Right lobe of liver (tissue), 6 donors: Measurements from ENCODE around the gene UAP1L1. TPM values are rescaled to one million over a fixed set of nuclear protein-coding genes. Genes with fewer than 3 reads are reported as not detected.

Source experiments
- ATAC-seq, 4 donors: fragments of 200-7000 bp; cut with Tn5 transposase; one replicate each; pipeline ENCODE4 v1.9.1; 2020; ENCODE audit warnings: mild to moderate bottlenecking in 4 of 4, moderate library complexity in 4 of 4
- DNase-seq, 3 donors: peaks; one replicate each; pipeline ENCODE4 v3.0.0-alpha.2; 2020
- H3K27ac ChIP-seq, 3 donors: fragments of 200-600 bp; one replicate each; pipeline ENCODE4 v1.8.0; 2022
- H3K27me3 ChIP-seq, 2 donors: fragments of 200-600 bp; one replicate each; pipeline ENCODE4 v1.8.0; 2022
- H3K36me3 ChIP-seq, 4 donors: fragments of 200-600 bp; sonication (generic) in 1 of 4; one replicate each; pipeline versions ENCODE4 v1.5.1 to v1.8.0; 2017 to 2022; ENCODE audit warnings: control low read depth in 1 of 4
- H3K4me1 ChIP-seq, 4 donors: fragments of 200-600 bp; sonication (generic) in 1 of 4; one replicate each; pipeline versions ENCODE4 v1.5.1 to v1.8.0; 2017 to 2022; ENCODE audit warnings: control low read depth in 1 of 4
- H3K4me3 ChIP-seq, 3 donors: fragments of 200-600 bp; one replicate each; pipeline ENCODE4 v1.8.0; 2022
- H3K9me3 ChIP-seq, 4 donors: fragments of 200-600 bp; sonication (generic) in 1 of 4; one replicate each; pipeline versions ENCODE4 v1.5.1 to v1.8.0; 2017 to 2022; ENCODE audit warnings: control low read depth in 1 of 4
- CTCF ChIP-seq, 4 donors: fragments of 200-600 bp in 3 of 4; fragments of 450-650 bp in 1 of 4; IDR thresholded peaks; one replicate each; pipeline versions ENCODE4 v1.5.1 to v1.8.0; 2016 to 2022; ENCODE audit warnings: antibody characterized with exemption in 4 of 4, mild to moderate bottlenecking in 2 of 4
- POLR2A ChIP-seq: fragments of 450-650 bp; IDR thresholded peaks from one replicate; pipeline ENCODE4 v1.6.1; 2017; ENCODE audit warnings: antibody characterized with exemption, mild to moderate bottlenecking
- WGBS: methylation state at CpG from one replicate; pipeline ENCODE4 v1.1.6; 2018; ENCODE audit warnings: low coverage, low lambda C conversion rate; ENCODE audit not compliant: insufficient coverage; ENCODE audit errors: missing lambda C conversion rate; 5-methylcytosine and 5-hydroxymethylcytosine counted together
- intact Hi-C, 2 donors: fragments of 100-400 bp; cut with DNase I; formaldehyde crosslinking; loops; one replicate each; pipeline versions ENCODE4 v1.11.2 to v1.14.1; 2022
- total RNA-seq, 6 experiments: library from RNA; depleted of rRNA in 2 of 6; stranded (reverse); fragments of >200 nt in 2 of 6; fragmentation: NEBNext Ultra II Directional in 3 of 6; extraction: Animal tissue kit (Norgen Biotek cat#: 25700) in 3 of 6; gene quantifications; one replicate each; pipeline versions ENCODE4 v1.1.0 to v1.2.4, GENCODE V29; 2016 to 2023
- donor health status: DM: no; HTN: yes; CAD: no.
- donor health status: DM: no; HTN: no; CAD: no.
- donor health status: DM: no; HTN: no; CAD: no.
- donor health status: DM: no; HTN: yes; CAD: no.
- donor health status: DM: no; HTN: yes; CAD: no.

Gene UAP1L1
- total RNA-seq, 6 experiments from 2014 or later, result 1.3 to 4.9 (median 1.9) TPM

- Histone ChIP-seq H3K36me3 (no peaks in the 10 kb centered on the region), H3K27ac (no peak overlapping the region), H3K4me3 (no peak overlapping the region), H3K4me1 (peaks cover 0 to 3% (median 0%) of the 10 kb centered on the region in 4 donors), H3K27me3 (peaks cover 0 to 17% of the 10 kb centered on the region in 2 donors), H3K9me3 (no peaks in the 10 kb centered on the region)
- TF ChIP-seq POLR2A (no peak), CTCF (IDR thresholded peaks at IDR 0.05) (no peak)
- no CpG with 5 or more reads among the region's 2 CpGs for WGBS
- intact Hi-C loops, result no loop called here
- no peak for ATAC-seq
- DNase-seq, result peak in 1 of 3 donors; percentile 42
Observed at GRCh38 chr9:137071282-137071681, 6.0 kb upstream of the UAP1L1 start.

GRCh38 chr9:137073992-137074399, 3.3 kb upstream of the UAP1L1 start:
- no peak overlapping the region for H3K27ac ChIP-seq
- no peak for ATAC-seq
- H3K4me3 ChIP-seq, result no peak overlapping the region
- no peaks in the 10 kb centered on the region for H3K36me3 ChIP-seq
- H3K4me1 ChIP-seq, result peaks cover 0 to 13% (median 0%) of the 10 kb centered on the region in 4 donors
- peaks cover 0 to 23% of the 10 kb centered on the region in 2 donors for H3K27me3 ChIP-seq
- no peaks in the 10 kb centered on the region for H3K9me3 ChIP-seq
- TF ChIP-seq CTCF (IDR thresholded peaks at IDR 0.05) (no peak), POLR2A (no peak)
- 0% methylated on average over 1 of the region's 8 CpGs for WGBS
- no peak for DNase-seq
- intact Hi-C loops, result no loop called here

- H3K9me3 ChIP-seq, result no peaks in the 10 kb centered on the region
- no peak overlapping the region for H3K27ac ChIP-seq
- no peak for DNase-seq
- intact Hi-C loops, result no loop called here
- H3K4me3 ChIP-seq, result no peak overlapping the region
- TF ChIP-seq POLR2A (no peak), CTCF (IDR thresholded peaks at IDR 0.05) (no peak)
- H3K4me1 ChIP-seq, result peaks cover 0 to 13% (median 0%) of the 10 kb centered on the region in 4 donors
- no peaks in the 10 kb centered on the region for H3K36me3 ChIP-seq
- no peak for ATAC-seq
- peaks cover 0 to 16% of the 10 kb centered on the region in 2 donors for H3K27me3 ChIP-seq
- WGBS, result 42% methylated on average over 5 of the region's 12 CpGs
Observed at GRCh38 chr9:137074657-137075274, 2.6 kb upstream of the UAP1L1 start.

GRCh38 chr9:137075275-137075775, 2.0 kb upstream of the UAP1L1 start:
- intact Hi-C loops, result no loop called here
- no peak overlapping the region for H3K27ac ChIP-seq
- peaks cover 0 to 13% (median 0%) of the 10 kb centered on the region in 4 donors for H3K4me1 ChIP-seq
- H3K4me3 ChIP-seq, result no peak overlapping the region
- no peak for DNase-seq
- H3K27me3 ChIP-seq, result peaks cover 0 to 16% of the 10 kb centered on the region in 2 donors
- TF ChIP-seq CTCF (IDR thresholded peaks at IDR 0.05) (no peak), POLR2A (no peak)
- H3K9me3 ChIP-seq, result no peaks in the 10 kb centered on the region
- ATAC-seq, result no peak
- H3K36me3 ChIP-seq, result no peaks in the 10 kb centered on the region
- 62% methylated on average over 7 of the region's 12 CpGs for WGBS
